HG03139 (cell line): Measurements from ENCODE around the gene NEK7.
"Not testable (repeated sequence)": the region's sequence is repeated elsewhere in the genome, so short reads cannot be mapped to it uniquely, and the experiment has no call there.

ENCODE experiments used
- ATAC-seq: cut with Tn5 transposase; IDR thresholded peaks from one replicate; pipeline ENCODE4 v1.9.1; 2021; ENCODE audit not compliant: unreplicated experiment

Gene NEK7

DNA sequence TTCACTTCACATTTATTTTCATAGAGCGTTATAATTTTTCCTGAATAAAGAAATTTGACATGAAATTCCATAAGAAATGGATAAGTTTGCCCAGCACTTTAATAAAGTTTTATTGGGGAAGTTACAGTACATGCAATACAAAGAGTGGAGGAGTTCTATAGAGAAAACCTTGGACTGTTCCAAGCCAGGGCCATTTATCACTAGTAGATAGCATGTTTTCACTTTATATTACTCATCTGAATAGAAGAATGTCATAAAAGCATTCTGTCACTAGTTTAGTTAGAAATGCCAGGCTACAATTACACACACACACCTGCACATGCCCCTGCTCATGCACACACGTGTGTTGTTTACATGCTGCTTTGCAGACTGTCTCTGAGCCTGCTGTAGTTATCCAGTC is 123.3 kb downstream of the NEK7 start:
- no peak for ATAC-seq

DNA sequence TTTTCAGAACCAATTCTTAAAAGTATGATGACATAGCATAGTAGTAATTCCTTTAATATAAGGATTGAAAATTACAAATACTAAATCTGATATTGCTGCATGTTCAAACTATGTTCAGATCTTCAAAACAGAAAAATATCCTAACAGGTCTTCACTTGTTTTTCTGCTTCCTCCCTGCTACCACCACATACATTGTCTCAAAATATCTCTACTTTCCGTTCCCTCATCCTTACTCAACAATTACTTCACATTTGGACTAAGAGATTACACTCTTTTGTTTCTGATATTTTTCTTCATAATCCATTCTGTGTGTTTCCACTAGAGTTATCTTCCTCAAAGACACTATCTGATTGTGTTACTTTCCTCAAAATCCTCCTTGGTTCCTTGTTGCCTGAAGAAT is 125.1 kb downstream of the NEK7 start:
- no peak for ATAC-seq

DNA sequence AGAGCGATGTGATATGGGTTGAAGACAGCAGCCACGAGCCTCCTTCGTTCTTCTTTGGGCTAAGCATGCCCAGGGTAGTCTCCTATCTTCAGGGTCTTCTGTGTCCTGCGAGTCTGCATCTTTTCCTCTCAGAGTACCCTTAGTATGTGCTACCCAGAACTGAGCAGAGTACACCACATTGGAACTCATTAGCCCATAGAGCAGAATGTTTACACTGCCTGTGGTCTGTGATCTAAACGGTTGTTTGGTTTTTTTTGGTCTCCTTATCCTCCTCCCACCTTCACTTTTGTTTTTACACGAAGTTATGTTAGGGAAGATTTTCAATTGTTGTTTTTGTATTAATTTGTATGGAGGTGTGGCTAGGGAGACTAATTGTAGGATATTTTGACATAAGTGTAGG is 126.4 kb downstream of the NEK7 start:
- ATAC-seq = no peak

DNA sequence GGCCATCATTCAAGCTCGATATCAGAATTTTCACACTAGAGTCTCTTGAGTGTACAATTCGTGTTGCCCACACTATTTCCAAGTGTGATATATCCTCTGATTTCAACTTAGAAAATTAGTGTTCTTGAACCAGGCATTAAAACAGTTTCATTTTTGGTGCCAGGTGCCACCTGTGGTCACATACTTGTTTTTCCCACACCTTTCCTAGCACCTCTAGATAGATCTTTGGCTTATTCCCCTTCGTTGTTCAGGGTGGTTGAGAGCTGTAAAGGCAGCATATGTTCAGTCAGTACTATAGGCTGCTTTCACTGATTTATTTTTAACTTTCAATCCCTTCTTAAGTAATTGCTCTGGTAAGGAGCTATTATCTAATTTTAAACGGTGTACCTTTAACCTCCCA is 131.1 kb downstream of the NEK7 start:
- ATAC-seq = no peak

DNA sequence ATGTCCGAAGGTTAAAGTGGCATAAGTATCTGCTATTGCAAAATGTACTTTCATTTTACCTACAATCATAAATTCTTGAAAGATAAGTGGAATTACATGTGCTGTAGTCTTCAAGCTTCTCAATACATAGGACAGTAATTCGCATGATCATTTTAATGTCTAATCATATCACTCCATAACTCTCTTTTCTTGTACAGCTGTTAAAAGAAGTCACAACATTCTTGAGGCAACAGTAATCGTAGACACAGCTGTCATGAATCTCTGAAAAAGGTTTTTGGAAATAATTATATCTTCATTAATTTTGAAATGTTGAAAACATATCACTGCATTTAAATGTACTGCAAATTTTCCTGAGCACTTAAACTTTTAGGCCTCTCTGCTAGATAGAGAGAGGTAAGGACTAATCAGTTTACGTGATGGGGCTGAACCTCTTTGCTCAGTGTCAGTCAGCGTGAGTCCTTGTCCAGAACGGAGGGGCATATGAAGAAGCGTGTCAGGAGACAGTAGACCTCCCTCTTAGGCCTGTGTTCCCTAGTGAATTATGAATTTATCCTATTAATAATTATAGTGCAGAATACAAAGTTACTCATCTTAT is 133.4 kb downstream of the NEK7 start:
- ATAC-seq = no peak

DNA sequence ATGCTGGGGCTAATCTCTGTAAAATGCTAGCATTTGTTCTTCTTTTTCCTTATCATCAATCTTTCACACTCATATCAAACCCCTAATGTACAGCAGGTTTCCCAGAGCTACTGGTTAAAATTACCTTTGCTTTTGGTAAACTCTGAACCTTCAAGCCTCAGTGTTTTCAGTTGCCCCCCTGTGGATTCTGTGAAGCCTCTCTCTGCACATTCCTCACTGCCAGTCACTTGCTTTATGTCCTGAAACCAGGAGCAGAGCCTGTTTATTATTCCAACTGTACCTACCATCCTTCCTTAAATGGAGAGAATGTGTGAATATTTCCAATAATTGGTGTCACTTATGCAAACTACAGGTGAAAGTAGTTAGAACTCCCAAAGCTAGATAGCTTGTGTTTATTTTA is 134.2 kb downstream of the NEK7 start:
- ATAC-seq = no peak

DNA sequence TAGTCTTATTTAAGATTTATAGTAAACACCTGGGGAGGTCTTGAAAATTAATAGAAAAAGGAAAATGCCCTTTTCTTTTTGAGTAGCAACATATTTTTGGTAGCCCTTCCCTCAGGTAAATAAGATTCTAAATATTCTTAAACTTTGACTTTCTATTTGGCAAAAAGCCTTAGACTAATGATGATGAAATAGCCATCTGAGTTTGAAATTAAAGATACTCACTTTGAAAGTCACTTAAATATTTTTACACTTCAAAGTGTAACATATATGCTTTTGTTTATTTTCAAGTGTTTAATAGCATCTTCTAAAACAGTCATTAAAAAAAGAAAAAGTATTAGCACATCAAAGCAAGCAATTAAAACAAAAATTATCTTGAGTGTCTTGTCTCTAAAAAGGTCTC is 135.1 kb downstream of the NEK7 start:
- no peak for ATAC-seq

DNA sequence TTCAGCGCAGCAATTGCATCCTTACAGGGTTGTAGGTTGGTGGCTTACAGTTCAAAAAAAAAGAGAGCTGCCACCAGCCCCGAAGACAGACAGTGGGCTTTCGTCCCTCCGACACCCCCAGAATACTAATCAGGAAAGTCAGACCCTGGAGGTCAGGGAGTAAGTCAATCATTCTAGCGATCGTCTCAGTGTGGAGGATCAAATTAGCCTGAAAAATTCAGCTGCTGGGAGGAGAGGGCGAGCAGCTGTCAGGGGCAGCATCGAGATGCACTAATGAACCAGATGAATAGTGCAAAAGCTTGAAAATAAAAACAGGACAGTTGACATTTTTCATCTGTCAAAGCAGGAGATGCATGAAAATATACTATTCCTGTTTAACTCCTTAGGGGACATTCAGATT is 138.4 kb downstream of the NEK7 start:
- ATAC-seq = no peak

DNA sequence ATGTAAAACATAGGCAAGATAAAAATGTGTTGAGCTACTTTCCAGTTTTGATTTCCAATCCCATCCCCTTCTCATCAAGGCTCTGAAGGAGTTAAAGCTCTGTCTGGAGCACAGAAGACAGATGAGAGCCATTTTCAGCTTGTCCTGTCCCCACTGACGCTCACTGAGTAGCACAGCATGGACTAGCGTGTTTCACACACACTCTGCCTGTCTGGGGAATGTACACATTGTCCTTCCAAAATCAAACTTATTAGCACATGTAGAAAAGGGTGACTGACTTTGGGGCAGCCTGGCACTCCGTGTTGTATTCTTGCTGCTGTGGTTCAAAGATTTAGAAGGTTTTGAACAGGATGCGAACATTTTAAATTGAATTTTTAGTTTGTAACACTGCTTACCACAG is 139.2 kb downstream of the NEK7 start:
- no peak for ATAC-seq

DNA sequence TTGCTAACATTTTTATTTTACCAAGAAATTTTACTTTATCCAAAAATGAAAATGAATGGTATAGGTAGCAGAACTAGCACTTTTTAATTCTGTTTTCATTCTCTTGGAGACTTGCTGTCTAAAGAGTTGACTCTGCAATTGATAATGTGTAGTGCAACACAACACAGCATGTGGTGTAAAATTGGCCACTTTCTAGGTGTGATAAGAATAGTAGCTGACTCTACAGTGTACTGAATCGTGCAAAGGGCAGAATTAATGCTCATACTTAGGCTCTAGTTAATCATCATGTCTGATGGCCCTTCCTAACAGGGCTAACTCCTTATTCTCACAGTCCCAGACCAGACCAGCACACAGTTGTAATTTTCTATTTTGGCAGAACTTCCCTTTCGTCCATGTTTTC is 140.5 kb downstream of the NEK7 start:
- no peak for ATAC-seq

DNA sequence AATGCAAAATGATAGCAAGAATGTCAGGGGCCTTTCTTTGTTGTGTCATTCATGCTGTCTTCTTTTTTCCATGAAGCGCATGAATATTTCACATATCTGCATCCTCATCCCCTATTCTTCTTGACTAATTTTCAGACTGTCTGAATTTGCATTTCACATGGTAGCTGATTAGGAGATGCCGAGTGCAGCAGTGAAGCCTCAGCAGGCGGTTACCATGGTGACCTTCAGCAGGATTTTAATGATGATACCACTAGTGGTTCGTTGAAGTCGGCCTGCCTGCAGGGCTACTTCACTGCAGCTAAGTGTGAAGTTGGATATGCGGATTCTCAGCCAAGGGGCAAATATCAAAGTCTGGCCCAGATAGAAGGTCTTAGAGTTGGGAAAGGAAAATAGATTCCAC is 141.8 kb downstream of the NEK7 start:
- no peak for ATAC-seq

DNA sequence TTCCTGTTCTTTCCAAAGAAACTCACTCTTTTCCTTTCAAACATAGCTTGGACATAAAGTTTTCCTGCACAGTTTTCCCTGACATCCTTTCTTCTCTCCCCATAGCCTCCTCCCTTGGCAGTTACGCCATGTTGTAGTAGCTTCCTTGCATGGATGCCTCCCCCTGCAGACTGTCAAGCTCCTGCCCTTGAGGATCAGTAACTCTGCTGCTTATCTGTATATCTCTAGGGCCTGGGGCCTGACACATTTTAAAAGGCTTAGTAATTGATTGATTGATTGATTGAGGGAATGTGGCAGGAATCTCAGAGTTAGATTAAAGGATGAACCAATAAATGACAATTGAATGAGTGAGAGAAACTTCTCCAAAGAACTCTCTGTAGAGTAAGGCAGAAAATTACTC is 143.7 kb downstream of the NEK7 start:
- ATAC-seq = no peak

DNA sequence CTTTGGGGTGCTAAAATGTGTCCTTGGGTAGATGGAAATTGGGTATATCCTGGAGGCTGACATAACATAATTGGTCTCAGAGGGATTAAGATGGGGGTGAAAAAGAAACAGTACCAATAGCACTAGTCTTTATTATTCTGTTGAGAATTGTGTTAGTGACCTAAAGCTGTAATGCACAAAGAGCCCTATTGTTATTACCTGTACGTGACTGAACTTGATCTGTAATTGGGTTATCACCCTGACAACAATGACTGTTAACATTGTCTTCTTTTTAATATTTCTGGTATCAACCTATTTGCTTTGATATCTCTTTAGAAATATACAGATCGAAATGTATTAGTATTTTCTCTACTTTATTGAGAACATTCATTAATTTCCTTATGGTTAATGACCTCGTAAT is 147.6 kb downstream of the NEK7 start:
- ATAC-seq = no peak

DNA sequence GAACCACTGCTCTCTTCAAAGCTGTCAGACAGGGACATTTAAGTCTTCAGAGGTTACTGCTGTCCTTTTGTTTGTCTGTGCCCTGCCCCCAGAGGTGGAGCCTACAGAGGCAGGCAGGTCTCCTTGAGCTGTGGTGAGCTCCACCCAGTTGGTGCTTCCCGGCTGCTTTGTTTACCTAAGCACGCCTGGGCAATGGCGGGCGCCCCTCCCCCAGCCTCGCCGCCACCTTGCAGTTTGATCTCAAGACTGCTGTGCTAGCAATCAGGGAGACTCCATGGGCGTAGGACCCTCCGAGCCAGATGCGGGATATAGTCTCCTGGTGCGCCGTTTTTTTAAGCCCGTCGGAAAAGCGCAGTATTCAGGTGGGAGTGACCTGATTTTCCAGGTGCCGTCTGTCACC is 158.0 kb downstream of the NEK7 start:
- not testable (repeated sequence) for ATAC-seq

DNA sequence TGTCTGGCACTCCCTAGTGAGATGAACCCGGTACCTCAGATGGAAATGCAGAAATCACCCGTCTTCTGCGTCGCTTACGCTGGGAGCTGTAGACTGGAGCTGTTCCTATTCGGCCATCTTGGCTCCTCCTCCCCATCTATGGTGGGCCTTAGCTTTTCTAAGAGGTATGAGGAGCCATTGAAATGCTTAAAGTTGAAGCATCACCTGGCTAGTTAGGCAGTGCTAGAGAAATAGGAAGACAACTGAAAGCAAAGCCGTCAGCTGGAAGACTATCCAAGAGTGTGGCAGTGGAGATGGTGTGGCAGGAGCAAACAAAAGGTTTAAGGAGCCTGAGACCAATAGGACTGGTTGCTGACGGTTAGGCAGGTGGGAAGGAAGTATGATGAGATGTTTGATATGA is 158.5 kb downstream of the NEK7 start:
- ATAC-seq = not testable (repeated sequence)

DNA sequence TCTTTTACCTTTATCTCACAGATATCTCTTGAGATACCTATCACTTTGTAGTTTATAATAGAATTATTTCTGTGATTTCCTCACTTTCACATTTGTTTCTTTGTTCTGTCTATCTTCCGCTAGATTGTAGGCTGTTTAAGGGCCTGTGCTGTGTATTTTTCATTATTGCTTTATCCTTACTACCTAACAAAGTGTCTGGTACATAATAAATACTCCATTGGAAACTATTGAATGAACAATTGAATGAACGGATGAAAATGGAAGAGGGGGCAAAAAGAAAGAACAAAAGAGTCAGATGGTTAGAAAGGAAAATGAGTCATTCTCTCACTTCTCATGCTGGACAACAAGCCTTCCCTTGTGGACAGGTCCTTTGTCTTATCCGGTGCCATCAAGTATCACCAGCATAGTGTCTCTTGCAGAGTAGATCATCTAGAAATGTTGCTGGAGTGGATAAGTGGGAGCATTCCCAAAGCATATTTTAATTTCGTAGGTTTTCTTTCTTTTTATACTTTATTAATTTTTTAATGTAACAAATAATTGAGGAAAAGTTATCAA is 159.8 kb downstream of the NEK7 start:
- no peak for ATAC-seq

DNA sequence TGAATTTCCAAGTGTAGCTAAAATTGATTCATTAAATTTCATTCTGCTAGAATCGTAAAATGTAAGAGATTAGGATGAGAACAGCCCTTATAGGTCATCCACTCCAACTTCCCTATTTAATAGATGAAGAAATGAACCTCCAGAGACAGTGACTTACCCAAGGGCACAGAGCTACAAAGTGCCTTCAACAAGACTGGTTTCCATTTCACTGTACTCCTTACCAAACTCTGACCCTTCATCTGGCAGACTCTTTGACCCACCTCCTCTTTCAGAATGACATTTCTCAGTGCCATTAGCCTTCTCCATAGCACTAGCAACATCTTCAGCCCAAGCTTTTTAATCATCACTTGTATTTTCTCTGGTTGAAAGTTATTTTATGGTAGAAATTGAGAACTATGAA is 161.3 kb downstream of the NEK7 start:
- peak; percentile 57 for ATAC-seq

DNA sequence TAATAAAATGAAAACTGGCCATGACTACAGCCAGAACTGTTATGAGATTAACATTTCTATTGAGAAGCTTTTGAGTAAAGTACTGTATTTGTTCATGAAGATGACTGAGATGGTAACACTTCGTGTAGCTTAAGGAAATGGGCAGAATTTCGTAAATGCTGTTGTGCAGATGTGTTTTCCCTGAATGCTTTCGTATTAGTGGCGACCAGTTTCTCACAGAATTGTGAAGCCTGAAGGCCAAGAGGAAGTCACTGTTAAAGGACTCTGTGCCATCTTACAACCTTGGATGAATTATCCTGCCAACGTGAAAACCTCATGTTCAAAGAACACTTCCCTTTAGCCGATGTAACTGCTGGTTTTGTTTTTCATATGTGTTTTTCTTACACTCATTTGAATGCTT is 164.0 kb downstream of the NEK7 start:
- ATAC-seq = no peak

DNA sequence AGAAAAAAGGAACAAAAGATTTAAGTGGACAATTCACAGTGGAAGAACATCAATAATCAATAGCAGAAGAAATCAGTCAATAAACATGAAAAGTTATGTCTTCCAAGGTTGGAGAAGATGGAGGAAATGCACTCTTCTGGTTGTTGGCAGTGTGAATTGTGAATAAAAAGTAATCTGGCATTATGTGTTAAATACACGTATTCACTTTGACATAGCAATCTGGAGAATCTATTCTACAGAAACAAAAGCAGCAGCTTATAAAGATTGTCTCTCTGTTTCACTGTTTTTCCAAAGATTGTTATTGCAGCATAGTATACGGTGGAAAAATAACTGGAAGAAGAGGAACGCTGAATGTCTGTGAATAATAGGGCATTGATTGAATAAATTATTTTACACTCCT is 169.4 kb downstream of the NEK7 start:
- ATAC-seq = no peak

DNA sequence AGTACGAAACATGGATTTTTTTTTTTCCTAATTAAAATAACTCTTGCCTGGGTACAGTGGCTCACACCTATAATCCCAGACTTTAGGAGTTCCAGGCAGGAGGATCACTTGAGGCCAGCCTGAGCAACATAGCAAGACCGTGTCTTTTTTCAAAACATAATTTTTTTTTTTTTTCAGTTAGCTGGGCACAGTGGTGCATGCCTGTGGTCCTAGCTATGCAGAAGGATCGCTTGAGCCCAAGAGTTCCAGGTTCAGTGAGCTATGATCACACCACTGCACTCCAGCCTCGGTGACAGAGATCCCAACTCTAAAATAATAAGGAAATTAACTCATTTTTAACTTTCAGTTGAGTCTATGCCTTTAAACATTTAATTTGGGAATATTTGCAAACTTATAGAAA is 170.1 kb downstream of the NEK7 start:
- no peak for ATAC-seq

DNA sequence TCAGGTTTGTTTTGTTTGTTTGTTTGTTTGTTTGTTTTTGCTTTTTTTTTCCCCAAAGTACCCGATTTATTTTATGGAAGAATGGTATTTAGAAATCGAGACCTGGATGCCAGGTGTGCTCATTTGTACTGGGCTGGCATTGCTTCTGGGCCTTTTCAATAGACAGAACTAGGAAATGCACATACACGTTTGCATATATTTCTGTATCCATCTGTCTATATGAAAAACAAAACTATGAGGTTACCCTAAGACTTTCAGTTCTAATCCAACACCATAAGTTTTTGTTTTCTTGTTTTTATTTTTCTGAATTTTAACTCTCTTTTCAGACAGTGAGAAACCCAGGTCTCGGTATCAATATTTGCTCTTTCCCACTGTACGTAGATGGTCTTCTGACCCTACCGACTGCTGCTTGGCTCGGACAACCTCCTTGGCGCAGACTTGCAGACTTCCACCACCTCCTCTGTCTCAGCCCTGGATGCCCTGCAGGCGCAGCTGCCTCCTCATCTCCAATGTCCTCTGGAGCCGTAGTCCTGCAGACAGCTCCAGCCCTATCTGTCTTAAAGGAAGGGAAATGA is 171.7 kb downstream of the NEK7 start:
- ATAC-seq = no peak

DNA sequence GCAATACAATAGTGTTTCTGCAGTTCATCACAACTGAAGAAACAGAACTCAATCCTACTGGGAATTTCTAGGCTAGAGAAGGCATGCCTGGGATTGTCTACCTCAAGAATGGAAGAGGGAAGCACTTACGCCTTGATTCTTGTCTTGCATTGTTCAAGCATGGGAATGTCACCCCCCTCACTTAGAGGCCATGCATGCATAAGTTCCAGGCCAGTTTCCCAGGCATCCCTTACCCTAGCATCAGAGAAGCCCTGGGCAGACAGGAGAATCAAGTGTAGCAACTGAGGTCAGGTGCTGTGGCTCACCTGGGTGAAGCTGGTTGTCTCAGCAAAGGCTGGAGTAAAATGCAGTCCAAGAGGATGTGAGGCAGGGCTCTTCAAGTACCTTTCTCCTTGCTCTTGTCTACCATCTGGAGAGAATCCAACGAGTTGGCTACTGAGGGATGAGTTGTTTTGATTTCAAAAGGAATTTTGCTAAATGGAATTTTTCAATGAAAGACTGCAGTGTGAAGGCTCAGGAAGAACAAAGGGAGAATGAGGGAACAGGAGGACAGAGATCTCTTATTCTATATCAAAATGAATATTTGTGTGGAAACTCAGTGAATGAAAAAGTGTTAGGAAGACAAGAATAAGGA is 174.3 kb downstream of the NEK7 start:
- ATAC-seq = no peak

DNA sequence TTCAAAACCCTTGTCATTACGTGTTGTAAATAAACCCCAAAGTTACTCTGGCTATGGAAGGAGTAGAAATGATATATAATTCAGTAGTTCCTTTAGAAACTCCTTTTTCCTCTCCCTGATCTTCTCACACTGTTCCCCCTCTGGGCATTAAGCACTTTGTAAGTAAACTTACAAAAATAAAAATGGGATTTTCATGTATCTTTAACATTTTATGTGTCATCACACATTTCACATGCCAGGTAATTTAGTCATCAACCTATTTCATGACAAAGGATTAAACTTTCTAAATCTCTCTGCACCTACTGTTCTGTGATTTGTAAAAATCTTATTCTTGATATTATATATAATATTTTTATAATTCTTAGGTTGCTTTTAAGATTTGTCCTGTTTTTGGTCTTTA is 176.9 kb downstream of the NEK7 start:
- ATAC-seq = no peak
